Omental fat pad (tissue), 4 donors: ENCODE data around the gene ANKRD28. TPM values are rescaled to one million over a fixed set of nuclear protein-coding genes. Genes with fewer than 3 reads are reported as not detected.
"Not testable (repeated sequence)": the region's sequence is repeated elsewhere in the genome, so short reads cannot be mapped to it uniquely, and the experiment has no call there.

Experiments used
- ATAC-seq: fragments of 150-250 bp; one replicate; pipeline ENCODE4 v1.9.1; 2016; ENCODE audit warnings: mild to moderate bottlenecking, moderate library complexity; ENCODE audit not compliant: low FRiP score
- DNase-seq: peaks from one replicate; pipeline ENCODE4 v3.0.0-alpha.2; 2019; ENCODE audit warnings: low spot score
- total RNA-seq, 4 donors: library from RNA; depleted of rRNA; stranded (reverse); fragments of >200 nt; gene quantifications; one replicate each; pipeline ENCODE4 v1.1.0, GENCODE V29; 2016
- TF ChIP-seq, protein P1 (sequence below), 3 donors: fragments of 450-650 bp; IDR thresholded peaks; one replicate each; pipeline ENCODE4 v1.5.1; 2016 to 2017; ENCODE audit warnings: antibody characterized with exemption in 3 of 3, mild to moderate bottlenecking in 3 of 3, moderate library complexity in 2 of 3

The ANKRD28 gene
- total RNA-seq, result 100 to 1,000 TPM in 1 of 4 donors, 10 to 100 TPM in 3; 47.6 to 197 (median 59.5) TPM

DNA sequence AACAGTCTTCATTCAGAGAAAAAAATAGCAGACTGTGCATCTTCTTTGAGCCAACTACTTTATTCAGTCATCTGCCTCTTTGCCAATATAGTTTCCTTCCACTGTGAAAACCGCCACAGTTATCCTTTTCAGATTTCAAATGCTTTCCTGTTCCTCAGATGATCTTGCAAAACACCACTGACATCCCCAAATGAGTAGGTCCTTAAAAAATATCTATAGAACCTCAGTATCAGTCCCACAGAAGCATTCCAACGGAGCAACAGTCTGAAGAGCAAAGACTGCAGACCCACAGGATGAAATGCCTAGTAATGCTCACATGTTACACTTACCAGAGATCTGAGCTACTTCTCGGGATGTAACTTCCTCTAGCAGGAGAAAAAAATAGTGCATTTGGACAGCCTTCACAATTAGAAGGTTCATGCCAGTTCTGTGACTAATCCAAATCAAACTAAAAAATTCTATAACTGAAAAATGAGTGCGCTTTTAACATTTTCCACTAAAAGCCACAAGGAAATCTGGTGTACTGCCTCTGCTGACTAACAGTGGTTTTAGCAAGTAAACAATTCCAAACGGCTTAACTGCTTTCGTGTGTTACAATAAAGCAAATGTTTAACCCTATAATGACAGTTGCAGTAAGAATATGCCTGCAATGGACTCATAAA is at the start of gene ANKRD28:
Gene ANKRD28 (minus strand): TSS at position 338 of the 662 bp plus-strand sequence. CDS start 1,458 bp downstream, outside the sequence.
- DNase-seq (no peak), ATAC-seq (peak; percentile 72)
- TF ChIP-seq, protein P1, sequence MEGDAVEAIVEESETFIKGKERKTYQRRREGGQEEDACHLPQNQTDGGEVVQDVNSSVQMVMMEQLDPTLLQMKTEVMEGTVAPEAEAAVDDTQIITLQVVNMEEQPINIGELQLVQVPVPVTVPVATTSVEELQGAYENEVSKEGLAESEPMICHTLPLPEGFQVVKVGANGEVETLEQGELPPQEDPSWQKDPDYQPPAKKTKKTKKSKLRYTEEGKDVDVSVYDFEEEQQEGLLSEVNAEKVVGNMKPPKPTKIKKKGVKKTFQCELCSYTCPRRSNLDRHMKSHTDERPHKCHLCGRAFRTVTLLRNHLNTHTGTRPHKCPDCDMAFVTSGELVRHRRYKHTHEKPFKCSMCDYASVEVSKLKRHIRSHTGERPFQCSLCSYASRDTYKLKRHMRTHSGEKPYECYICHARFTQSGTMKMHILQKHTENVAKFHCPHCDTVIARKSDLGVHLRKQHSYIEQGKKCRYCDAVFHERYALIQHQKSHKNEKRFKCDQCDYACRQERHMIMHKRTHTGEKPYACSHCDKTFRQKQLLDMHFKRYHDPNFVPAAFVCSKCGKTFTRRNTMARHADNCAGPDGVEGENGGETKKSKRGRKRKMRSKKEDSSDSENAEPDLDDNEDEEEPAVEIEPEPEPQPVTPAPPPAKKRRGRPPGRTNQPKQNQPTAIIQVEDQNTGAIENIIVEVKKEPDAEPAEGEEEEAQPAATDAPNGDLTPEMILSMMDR (IDR thresholded peaks at IDR 0.05), result no peak

DNA sequence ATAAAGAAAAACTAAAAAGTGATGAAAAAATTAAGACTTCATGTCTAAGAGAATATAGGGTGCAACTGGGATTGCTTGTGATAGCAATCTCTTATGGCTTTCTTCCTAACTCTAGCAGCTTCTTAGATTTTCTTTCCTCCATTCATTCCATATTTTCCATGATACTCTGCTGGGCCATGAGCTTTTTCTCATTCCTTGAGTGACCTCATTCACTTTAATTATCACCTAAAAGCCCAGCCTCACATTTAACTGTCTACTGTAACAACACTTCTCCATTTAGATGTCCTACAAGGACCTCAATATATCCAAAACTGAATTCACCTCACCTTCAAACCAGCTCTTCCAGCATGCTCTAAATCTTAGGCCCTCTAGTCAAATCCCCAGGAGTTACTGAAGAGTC is 49.5 kb upstream of the ANKRD28 start:
- no peak for ATAC-seq
- TF ChIP-seq, protein P1 (IDR thresholded peaks at IDR 0.05), result no peak
- DNase-seq, result no peak

DNA sequence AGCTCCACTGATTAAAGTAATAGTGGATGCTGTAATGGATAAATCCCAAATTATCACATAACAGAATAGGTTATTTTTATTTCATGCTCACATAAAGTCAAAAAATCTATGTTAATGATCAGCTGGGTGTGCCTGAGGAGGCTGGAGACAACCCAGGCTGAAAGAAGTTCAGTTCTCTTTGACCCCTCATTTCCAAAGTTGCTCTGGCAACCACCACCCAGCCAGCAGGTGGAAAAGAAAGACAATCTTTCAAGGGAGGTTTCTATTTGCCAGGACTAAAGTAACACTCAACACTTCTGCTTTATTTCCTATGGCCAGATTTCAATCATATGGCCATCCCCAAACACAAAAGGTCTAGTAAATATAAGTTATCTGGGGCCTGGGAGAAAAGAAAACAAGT is 48.8 kb upstream of the ANKRD28 start:
- DNase-seq, result no peak

DNA sequence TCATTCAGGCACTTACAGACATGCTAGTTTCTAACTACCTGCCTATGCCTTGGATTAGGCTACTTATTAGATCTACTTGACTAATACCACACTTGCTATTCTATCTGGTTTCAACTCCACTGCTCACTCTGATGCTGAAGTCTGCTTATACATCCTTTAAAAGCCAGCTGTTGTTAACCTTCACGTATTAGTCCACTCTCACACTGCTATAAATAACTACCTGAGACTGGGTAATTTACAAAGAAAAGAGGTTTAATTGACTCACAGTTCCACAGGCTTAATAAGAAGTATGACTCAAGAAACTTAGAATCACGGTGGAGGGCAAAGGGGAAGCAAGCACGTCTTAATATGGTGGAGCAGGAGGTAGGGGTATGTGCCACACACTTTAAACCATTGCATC is 47.7 kb upstream of the ANKRD28 start:
- TF ChIP-seq, protein P1 (IDR thresholded peaks at IDR 0.05), result no peak
- DNase-seq, result no peak
- no peak for ATAC-seq

More for the DNA sequence above, 48.8 kb upstream of the ANKRD28 start:
- no peak for ATAC-seq
- TF ChIP-seq, protein P1 (IDR thresholded peaks at IDR 0.05), result no peak

DNA sequence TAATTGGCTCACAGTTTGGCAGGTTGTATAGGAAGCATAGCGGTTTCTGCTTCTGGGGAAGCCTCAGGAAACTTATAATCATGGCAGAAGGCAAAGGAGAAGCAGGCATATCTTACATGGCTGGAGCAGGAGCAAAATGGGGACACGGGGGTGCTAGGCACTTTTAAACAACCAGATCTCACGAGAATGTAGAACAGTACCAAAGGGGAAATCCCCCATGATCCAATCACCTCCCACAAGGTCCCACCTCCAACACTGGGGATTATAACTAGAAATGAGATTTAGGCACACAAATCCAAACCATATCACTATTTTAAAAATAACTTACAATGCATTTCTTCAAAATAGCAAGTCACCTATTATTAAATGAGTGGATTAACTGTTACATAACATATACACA is 47.1 kb upstream of the ANKRD28 start:
- no peak for DNase-seq
- ATAC-seq, result no peak
- TF ChIP-seq, protein P1 (IDR thresholded peaks at IDR 0.05), result no peak

DNA sequence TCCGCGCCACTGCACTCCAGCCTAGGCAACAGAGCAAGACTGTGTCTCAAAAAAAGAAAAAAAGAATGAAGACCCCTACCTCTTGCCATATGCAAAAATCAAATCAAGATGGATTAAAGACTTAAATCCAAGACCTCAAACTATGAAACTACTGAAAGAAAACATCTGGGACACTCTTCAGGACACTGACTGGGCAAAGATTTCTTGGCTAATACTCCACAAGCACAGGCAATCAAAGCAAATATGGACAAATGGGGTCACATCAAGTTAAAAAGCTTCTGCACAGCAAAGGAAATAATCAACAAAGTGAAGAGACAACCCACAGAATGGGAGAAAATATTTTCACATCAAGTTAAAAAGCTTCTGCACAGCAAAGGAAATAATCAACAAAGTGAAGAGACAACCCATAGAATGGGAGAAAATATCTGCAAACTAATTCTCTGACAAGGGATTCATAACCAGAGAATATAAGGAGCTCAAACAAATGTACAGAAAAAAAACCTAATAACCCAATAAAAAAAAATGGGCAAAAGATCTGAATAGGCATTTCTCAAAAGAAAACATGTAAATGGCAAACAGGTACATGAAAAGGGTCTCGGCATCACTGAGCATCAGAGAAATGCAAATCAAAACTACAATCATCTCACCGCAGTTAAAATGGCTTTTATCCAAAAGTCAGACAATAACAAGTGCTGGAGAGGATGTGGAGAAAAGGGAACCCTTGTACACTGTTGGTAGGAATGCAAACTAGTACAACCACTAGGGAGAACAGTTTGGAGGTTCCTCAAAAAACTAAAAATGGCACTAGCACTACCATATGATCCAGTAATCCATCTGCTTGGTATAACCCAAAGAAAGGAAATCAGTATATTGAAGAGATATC is 43.6 kb upstream of the ANKRD28 start:
- not testable (repeated sequence) for ATAC-seq, DNase-seq

DNA sequence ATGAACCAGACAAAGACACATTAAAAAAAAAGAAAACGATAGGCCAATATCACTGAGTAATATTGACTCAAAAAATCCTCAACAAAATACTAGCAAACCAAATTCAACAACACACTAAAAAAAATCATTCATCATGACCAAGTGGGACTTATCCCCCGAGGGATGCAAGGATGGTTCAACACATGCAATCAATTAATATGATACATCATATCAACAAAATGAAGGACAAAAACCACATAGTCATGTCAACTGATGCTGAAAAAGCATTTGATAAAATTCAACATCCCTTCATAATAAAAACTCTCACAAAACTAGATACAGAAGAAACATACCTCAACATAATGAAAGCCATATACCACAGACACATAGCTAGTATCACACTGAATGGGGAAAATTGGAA is 41.8 kb upstream of the ANKRD28 start:
- TF ChIP-seq, protein P1 (IDR thresholded peaks at IDR 0.05), result no peak
- DNase-seq, result no peak
- no peak for ATAC-seq
